Measurements from ENCODE around the gene ATP1B1. TPM values are rescaled to one million over a fixed set of nuclear protein-coding genes. Genes with fewer than 3 reads are reported as not detected.

The ATP1B1 gene
- total RNA-seq, 1 donor, result 37.1 TPM

DNA sequence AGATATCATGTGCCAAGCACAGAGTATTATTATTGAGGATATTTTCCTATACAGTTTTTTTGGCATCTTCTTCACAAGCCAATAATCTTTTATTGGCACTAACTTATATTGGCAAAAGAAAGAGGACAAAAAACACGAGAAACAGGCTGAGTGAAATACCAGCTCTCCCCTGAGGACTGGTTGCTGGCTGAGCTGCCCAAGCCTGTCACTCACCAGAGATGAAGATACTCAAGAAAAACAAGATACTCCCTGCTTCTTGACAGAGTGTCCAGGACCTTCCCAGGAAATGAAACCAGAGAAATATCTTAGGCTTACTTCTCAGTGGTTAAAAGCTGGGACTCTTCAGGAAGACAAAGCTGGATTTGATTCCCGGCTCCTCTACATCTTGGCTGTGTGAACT is 35.9 kb upstream of the ATP1B1 start:
- H3K4me3 ChIP-seq (ENCODE audit: low read depth, low read length), result no peak overlapping the region
- TF ChIP-seq, protein P1, sequence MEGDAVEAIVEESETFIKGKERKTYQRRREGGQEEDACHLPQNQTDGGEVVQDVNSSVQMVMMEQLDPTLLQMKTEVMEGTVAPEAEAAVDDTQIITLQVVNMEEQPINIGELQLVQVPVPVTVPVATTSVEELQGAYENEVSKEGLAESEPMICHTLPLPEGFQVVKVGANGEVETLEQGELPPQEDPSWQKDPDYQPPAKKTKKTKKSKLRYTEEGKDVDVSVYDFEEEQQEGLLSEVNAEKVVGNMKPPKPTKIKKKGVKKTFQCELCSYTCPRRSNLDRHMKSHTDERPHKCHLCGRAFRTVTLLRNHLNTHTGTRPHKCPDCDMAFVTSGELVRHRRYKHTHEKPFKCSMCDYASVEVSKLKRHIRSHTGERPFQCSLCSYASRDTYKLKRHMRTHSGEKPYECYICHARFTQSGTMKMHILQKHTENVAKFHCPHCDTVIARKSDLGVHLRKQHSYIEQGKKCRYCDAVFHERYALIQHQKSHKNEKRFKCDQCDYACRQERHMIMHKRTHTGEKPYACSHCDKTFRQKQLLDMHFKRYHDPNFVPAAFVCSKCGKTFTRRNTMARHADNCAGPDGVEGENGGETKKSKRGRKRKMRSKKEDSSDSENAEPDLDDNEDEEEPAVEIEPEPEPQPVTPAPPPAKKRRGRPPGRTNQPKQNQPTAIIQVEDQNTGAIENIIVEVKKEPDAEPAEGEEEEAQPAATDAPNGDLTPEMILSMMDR (IDR thresholded peaks at IDR 0.05; ENCODE audit: insufficient read depth, low read depth, low read length), result no peak
- DNase-seq (ENCODE audit: low read depth), result no peak

DNA sequence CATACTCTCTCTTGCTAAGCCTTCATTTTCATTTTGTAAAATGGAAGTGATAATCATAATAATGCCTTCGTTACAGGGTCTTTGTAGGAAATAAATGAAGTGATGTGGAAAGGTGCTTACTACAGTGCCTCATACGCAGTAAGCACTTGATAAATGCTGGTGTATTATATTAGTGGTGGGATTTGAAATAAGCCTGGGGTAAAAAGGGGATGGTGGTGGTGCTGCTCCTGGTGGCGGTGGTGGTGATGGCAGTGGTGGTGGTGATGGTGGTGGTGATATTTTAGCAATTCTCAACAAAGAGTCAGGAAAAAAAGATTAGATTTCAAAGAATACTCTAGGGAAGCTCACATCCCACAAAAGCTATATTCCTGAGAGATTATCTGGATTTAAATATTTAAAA is 35.5 kb upstream of the ATP1B1 start:
- no peak for DNase-seq (ENCODE audit: low read depth)
- no peak overlapping the region for H3K4me3 ChIP-seq (ENCODE audit: low read depth, low read length)
- TF ChIP-seq, protein P1 (IDR thresholded peaks at IDR 0.05; ENCODE audit: insufficient read depth, low read depth, low read length), result no peak

DNA sequence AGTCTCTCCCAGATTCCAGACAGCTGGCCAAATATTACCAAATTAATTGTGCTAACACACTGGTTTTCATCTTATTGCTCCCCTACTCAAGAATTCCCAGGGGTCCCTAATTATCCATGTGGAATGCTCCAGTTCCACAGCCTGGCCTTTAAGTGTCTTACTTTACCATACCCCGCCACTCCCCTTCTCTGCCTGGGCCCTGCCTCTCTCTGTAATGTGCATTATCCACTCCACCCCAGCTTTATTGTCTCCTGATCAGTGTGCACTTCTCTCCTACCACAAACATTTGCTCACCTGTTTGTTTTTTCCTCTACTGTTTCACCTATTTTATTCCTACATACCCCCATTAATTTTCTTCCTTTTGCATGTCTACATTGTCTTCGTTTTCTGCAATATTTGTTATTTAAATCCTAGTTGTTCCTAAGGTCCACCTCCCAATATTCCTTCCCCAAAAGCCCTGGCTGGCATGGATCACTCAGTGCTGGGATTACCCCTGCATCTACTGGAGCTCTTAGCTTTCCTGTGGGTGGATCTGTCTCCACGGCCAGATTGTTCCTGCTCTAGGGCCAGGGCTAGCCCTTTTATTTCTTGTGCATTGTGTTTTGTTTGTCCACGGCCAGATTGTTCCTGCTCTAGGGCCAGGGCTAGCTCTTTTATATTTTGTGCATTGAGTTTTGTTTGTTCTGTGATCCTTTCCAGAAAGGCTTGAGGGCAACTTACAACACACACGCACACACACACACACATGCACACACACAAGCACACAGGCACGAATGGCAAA is 33.4 kb upstream of the ATP1B1 start:
- TF ChIP-seq, protein P1 (IDR thresholded peaks at IDR 0.05; ENCODE audit: insufficient read depth, low read depth, low read length), result no peak
- H3K4me3 ChIP-seq (ENCODE audit: low read depth, low read length), result no peak overlapping the region

DNA sequence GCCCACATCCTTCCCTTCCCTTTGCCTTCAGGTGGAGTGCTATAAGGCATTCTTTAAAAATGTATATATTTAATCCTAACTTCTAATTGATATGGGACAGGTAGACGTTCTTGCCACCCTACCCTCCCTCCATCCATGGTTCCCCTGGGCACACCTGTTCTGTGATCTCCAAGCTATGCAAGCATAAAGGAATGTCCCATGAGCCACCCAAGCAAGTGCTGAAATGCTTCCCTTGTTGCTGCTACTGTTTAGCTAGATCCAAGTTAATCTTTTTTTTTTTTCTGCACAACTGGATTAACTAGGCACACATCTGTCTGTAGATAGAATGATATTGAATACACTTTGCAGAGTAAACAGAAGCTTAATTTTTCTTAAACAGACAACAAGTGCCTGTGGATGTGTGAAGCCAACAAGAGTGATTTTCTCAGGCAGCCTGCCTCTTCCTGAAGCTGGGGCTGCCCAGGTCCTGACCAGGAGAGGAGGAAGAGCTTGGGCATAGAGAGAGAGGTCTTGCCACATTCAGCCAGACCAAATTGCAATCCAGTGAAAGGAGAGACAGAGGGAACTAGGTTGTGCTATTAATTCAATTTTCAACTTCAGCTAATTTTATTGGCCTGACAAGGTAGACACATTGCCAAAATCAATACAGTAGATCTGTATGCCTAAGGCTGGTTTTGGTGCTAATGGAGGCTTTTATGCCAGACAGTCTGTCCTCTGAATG is 28.2 kb upstream of the ATP1B1 start:
- no peak for DNase-seq (ENCODE audit: low read depth)
- TF ChIP-seq, protein P1 (IDR thresholded peaks at IDR 0.05; ENCODE audit: insufficient read depth, low read depth, low read length), result no peak
- H3K4me3 ChIP-seq (ENCODE audit: low read depth, low read length), result no peak overlapping the region

More for the DNA sequence above, 33.4 kb upstream of the ATP1B1 start:
- DNase-seq (ENCODE audit: low read depth), result no peak

DNA sequence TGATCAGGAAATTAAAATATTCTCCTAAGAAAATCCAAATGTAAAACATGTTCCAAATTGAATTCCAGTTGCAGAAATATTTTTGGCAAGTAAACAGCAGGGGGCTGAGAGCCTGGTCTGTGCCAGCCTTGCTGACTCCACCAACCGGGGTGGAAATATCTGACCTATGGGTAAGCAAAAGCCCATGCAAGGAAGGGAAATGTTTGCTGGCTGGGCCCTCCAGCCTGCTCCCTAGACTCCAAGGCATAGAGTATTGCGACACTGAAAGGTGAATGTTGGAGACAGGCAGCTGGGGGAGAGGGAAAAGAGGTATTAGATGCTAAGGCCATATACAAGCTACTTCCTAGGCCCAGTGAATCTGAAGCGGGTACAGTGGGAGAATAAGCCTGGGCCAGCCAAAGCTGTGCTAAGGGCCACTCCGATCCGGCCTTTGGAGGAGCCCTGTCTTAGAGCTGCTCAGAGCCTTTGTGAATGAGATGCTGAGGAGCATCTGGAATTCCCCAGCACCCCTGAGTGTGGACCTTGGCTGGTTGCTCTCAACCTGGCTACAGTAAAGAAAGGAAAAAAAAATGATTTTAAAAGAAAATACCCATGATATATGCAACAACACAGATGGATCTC is 24.9 kb upstream of the ATP1B1 start:
- no peak for DNase-seq (ENCODE audit: low read depth)
- TF ChIP-seq, protein P1 (IDR thresholded peaks at IDR 0.05; ENCODE audit: insufficient read depth, low read depth, low read length), result no peak
- H3K4me3 ChIP-seq (ENCODE audit: low read depth, low read length), result no peak overlapping the region

DNA sequence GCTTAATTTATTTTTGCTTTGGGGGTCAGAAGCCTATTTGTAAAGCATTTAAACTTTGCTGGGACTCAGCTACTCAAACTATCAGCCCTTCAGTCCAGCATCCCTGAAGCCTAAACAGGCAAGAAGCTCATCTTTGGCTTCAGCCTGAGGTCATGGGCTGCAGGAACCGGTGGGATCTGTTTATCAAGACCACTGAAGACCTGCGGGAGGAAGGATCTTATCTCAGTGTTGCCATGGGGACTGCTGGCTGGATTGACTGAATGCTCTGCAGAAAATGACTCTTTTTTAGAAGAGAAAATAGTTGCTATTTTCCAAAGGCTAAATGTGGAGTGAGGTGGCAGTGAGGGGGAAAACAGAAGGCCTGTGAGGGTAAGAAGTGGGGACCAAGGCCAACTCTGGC is 20.6 kb upstream of the ATP1B1 start:
- no peak overlapping the region for H3K4me3 ChIP-seq (ENCODE audit: low read depth, low read length)
- no peak for DNase-seq (ENCODE audit: low read depth)
- TF ChIP-seq, protein P1 (IDR thresholded peaks at IDR 0.05; ENCODE audit: insufficient read depth, low read depth, low read length), result no peak

Measured in fibroblast of villous mesenchyme (primary cell).